ENCODE measurements around the gene ENO1.
A peak's percentile ranks its signal among the peaks of the same experiment; 100 is the strongest.
"Not testable (repeated sequence)": the region's sequence is repeated elsewhere in the genome, so short reads cannot be mapped to it uniquely, and the experiment has no call there.

Gene ENO1

DNA sequence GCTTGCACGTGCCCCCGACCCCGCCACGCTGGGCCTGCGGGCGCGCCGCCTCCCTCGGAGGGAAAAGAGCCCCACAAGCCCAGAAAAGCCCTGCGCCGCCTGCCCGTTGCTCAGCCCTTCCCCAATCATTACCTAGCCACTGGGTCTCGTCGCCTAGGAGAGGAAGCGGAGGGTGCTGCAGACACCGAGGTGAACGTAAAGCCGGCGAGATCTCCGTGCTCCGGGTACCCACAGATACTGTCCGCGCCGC, at the start of gene ENO1:
ENO1 (minus strand) TSS at position 239 of the 250 bp plus-strand sequence. CDS start 3,778 bp downstream, outside the sequence.
- no peak for DNase-seq

DNA sequence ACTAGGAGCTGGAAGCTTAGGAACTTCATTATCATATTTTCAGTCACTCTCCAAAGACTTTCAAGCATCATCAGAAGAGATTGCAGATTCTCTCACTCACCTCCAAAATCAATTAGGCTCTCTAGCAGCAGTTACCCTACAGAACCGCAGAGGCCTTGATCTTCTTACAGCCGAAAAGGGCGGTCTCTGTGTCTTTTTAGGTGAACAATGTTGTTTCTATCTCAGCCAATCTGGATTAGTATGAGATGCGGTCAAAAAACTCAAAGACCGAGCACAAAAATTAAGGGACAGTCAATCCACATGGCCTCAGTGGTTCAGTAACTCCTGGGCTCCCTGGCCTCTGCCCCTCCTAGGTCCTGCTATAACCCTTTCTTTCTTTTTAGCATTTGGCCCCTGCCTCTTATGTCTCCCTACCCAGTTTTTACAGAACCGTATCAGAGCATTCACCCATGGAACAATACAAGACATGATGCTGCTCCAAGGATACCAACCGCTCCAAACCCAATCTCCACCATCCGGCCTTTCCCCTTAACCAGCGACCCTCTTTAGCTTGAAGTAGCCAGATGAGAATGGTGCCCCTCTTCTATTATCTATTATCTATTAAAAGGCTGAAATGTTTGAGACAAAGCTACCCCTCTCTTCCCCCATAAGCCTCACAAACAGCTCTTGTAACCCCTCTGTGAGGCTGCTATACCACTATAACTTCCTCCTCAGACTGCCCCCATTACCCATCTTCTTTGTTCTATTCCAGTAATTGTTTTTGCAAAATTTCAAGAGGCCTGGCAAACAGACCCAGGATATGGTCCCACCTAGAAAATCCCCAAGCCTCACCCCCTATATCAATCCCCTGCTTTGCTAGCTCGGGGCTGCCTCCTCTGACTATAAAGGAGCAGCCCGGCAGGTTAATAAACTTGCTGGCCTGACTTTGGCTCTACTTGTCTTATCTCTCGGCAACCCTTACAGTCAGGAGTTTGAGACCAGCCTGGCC, 48.5 kb upstream of the ENO1 start:
- no peak for DNase-seq

DNA sequence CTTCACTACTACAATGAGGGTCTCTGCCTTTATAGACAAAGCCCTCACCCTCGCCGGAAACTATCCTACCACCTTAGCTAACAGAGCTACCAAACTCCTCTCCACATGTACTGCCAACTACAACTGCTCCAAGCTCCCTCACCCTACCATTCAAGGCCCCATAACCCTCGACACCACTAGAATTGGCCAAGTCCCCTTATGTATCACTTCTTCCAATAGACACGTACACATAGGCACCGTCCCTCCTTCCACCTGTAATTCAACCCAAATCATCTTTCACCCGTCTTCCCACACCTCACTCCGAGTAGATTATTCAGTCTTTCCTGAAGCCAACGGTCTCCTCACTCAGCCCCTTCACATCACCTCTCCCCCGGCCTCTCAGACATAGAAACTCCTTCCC, 47.5 kb upstream of the ENO1 start:
- no peak for DNase-seq

DNA sequence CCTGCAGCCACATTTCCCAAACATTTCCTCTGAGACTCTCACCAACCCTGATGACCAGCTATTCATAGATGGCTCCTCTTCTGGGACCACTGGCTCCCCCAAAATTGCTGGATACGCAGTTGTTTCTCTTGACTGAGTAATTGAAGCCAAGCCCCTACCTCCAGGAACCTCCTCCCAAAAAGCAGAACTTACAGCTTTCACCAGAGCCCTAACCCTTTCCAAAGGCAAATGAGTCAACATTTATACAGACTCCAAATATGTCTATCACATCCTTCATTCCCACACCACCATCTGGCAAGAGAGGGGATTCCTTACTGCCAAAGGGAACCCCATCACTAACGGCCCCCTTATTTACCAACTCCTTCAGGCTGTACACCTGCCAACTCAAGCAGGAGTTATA, 46.9 kb upstream of the ENO1 start:
- DNase-seq = no peak

DNA sequence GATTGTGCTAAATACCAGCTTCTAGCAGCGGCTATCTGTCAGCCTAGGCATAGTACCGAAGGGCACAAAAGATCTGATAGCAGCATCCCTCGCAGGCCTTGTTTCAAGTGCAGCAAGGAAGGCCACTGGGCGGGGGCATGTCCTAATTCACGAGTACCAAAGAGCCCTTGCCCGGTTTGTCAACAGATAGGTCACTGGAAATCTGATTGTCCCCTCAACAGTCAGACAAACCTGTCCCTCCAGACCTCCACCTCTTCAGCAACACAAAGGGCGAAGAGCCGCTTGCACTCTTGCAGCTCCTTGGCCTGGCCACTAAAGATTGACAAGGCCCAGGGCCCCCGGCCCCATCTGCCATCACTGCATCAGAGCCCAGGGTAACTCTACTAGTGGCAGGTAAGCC, 44.5 kb upstream of the ENO1 start:
- DNase-seq = no peak

DNA sequence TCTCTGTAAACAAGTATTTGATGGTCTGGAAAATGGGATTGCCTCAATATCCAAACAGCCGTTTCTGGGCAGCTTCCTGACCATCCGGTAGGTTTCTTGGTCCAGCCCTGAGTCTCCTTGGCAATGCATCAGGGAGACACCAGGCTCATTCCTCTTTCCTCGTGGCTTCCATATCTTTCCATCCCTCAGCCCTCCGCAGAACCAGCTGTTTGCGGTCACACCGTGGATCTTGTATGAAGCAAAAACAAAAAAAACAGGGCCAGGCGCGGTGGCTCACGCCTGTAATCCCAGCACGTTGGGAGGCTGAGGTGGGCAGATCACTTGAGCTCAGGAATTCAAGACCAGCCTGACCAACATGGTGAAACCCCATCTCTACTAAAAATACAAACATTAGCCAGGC, 39.0 kb upstream of the ENO1 start:
- not testable (repeated sequence) for DNase-seq

DNA sequence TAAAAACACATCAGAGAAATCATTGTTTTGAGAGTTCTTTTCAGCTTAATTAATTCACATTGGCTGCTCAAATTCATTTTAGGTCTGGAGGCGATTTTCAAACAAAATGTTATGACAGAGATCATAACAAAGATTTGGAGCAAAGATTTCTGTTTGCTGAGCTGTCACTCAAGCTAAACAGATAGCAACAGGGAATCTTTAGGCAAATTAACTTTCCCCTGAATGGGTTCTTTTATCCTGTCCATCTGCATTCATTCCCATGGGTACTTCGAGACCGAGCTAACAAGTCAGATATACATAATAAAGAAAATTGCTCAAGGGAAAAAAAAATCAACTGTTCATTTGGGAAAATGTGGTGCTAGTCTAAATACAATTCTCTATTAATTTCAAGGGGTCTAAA, 37.0 kb upstream of the ENO1 start:
- no peak for DNase-seq

DNA sequence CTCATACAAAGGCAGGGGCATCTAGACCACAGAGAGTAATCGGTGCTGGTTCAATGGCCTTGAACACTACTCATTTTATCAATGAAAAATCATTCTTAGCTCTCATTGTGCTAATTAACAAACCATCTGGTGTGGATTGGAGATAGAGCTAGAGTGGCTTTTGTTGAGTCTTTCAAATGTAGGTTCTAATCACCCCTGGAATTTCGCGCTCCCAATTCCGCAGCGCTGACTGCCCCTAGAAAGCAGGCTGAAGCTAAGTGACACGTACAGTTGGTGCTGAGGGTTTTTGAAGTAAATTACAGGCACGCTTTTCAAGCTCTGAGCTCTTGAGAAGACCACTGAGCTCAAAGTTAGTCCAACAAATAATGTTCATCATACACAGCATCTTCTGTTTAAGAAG, 36.0 kb upstream of the ENO1 start:
- no peak for DNase-seq

DNA sequence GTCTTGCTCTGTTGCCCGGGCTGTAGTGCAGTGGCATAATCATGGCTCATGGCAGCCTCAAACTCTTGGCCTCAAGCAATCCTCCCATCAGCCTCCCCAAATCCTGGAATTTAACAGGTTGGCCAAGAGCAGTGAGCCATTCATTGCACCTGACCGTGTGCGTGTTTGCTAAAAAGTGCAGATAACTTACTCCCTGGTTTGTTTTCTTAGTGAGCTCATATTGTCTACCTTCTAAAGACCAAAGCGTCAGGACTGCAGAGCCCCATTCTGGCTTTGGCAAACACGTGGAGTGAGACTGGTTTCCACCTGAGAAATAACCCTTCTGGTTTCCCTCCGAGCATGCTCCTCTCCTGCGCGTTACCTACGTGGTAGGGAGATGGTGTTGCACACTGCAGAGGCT, 35.0 kb upstream of the ENO1 start:
- DNase-seq = no peak

DNA sequence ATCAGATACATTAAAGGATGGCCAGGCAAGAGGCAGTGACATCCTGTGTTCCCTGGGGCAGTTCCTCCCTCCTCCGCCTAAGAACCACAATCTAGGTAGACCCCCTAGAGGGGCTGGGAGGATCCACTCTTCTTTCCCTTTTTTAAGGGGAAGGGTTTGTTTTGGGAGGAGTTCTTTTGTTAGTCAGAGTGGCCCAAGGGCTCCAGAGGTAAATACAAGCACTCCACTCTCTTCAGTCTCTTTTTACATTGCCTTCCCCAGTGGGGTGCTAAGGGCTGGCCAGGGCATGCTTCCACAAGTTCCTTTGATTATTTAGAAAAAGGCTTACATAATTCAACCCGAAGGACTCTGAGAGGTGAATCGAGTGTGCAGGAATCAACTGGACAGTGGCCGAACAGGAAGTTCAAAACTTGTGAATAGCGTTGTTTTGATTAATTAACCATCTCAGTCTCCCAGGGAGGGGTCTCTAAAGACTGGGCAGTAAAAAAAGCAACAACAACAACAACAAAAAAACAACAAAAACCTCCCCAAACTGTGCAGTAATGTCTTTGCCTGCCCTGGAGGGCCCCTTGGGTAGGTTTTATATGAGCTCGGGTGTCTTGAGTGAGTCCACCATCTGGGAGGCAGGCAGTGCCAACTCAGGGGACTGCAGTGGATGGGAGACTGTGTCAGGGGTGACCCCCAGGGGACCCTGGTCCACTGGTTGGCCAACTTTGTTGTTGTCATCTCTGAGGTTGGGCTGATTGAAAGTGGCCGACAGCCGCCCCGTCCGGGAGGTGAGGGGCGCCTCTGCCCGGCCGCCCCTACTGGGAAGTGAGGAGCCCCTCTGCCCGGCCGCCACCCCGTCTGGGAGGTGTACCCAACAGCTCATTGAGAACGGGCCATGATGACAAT, 33.2 kb upstream of the ENO1 start:
- DNase-seq = peak; percentile 79

DNA sequence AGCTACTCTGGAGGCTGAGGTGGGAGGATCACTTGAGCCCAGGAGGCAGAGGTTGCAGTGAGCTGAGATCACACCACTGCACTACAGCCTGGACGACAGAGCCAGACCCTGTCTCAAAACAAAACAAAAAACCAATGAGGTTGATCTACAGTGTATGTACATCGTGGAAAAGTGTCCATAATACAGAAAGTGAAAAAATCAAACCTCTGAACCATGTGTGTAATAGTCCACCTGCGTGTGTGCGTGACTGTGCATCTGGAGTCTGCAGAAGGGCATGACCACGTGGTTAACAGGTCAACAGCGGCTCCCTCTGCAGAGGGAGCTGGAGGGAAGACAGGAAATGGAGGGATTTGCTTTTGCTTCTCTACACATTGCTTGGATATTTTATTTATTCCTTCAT, 32.4 kb upstream of the ENO1 start:
- peak; percentile 69 for DNase-seq

DNA sequence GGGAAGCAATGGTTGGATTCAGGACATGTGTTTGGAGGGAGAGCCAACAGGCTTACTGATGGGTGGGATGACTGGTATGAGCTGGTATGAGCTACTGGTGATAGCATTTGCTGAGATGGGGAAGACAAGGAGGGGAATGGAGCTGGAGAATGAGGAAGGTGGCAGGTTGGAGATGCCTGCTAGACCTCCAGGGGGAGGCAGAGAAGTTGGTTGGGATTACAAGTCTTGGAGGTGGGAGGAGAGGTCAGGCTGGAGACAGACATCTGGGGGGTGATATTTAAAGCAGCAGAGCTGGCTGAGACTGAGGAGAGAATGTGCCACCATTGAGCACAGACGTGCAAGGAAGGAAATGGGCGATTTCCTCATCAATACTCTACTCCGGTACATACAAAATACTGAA, 31.8 kb upstream of the ENO1 start:
- no peak for DNase-seq

DNA sequence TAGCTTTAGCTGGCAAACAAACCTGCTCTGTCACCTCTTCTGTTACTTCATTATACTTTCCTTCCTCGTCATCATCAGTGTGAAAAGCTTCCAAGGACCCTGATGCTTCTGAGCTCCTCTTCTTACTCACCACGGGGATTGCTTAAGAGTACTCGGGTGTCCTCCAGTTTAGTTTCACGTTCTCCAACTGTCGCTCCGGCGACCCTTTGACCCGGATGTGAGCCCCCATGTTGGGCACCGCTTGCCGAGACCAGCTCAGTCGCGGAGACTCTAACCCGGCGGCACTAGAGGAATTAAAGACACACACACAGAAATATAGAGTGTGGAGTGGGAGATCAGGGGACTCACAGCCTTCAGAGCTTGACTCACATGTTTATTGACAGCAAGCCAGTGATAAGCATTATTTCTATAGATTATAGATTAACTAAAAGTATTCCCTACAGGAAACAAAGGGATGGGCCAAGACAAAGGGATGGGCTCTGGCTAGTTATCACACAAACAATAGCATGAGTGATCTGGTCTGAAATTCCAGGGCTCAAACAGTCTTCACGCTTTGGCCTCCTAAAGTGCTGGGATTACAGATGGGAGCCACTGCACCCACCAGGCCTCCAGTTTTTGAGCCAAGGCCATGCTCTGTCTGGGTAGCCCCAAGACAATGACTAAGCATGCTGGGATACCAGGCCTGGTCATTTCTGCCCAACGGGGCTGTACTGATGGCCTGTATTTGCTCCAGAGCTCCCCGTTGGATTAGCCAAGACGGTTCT, 30.1 kb upstream of the ENO1 start:
- DNase-seq = no peak

DNA sequence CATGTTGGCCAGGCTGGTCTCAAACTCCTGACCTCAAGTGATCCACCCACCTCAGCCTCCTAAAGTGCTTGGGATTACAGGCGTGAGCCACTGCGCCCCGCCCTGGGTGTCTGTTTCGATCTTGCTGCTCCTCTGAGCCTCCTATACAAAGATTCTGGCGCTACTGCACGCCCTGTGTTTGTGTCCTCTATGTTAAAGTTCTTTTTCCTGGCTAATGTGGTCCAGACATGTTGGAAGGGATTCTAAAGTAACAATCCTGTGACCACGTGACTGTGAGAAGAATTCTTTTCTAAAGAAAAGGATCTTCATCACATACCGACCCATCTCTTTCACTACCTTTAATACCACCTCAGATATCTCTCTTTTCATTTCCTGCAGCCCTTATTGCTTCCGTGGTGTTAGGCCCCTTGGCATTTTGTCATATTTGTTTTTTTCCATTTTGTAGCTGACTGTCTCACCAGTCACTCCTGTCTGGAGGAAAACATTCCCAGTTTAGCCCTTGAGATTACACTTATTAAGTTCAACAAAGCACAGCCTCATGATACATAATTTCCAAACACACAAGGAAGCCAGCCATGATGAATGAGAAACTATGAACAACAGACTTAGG, 27.2 kb upstream of the ENO1 start:
- no peak for DNase-seq

DNA sequence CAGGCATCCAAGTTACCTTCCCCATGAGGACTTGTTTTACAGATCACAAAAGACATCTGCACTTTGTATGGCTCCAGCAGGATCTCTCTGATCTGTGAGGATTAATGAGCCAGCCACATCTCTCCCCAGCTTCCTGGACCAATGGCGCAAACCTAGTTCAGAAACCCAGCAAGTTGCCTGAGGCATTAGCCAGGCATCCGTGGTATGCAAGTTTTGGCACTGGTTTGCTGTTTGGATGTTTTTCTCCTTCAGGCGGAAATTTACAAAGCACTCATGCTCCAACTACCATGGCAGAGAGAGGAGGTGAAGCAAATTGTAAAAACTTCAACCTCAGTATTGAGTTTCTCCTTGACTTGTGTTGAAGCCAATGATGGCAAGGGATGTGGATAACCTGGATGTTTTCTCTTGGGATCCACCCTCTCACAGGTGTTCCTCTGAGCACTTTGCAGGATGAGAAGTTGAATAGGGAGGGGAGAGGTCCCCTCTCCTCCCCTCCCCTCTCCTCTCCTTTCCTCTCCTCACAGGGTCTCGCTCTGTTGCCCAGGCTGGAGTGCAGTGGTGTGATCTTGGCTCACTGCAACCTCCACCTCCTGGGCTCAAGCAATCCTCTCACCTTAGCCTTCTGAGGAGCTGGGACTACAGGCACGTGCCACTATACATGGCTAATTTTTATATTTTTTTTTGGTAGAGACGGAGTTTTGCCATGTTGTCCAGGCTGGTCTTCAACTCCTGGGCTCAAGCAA, 25.6 kb upstream of the ENO1 start:
- DNase-seq = no peak

DNA sequence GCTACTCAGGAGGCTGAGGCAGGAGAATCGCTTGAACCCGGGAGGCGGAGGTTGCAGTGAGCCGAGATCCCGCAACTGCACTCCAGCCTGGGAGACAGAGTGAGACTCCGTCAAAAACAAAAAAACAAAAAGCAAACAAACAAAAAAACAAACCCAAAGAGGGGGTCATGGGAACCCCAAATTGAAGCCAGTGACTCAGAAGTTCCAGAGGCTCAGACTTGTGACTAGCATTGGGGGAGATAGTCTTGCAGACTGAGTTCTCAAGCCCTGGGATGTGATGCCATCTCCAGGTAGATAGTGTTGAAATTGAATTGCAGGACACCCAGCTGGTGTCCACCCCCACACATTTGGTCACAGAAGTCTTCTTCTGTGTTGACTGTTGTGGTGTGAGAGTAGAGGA, 24.9 kb upstream of the ENO1 start:
- DNase-seq = no peak

DNA sequence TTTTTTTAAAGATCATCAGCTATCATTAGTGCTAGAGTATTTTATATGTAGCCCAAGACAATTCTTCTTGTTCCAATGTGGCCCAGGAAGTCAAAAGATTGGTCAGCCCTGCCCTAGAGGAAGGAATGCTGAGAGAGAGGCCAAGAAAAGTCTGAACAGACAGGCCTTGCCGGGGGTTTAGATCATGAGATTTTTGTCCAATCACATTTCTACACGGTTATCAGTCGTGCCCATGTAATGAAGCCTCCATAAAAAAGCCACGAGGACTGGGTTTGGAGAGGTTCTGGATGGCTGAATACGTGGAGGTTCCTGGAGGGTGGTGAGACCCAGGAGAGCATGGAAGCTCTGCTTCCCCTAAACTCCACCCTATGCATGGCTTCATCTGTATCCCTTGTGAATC, 24.3 kb upstream of the ENO1 start:
- no peak for DNase-seq

DNA sequence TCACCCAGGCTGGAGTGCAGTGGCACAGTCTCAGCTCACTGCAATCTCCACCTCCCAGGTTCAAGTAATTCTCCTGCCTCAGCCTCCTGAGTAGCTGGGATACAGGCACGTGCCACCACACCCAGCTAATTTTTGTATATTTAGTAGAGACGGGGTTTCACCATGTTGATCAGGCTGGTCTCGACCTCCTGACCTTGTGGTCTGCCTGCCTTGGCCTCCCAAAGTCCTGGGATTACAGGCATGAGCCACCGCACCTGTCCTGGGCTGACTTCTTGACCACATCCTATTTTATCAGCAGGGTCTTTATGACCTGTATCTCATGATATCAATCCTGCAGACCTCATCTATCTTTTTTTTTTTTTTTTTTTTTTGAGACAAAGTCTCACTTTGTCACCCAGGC, 22.2 kb upstream of the ENO1 start:
- DNase-seq = not testable (repeated sequence)

DNA sequence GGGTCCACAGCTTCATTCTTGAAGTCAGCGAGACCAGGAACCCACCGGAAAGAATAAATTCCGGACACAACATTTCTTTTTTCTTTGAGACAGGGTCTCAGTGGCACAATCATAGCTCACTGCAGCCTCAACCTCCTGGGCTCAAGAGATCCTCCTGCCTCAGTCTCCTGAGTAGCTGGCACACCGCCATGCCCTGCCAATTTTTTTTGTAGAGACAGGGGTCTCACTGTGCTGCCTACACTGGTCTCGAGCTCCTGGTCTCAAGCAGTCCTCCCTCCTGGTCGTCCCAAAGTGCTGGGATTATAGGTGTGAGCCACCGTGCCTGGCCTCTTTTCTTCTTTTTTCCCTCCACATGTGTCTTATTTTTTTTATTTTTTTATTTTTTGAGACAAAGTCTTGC, 20.6 kb upstream of the ENO1 start:
- no peak for DNase-seq

DNA sequence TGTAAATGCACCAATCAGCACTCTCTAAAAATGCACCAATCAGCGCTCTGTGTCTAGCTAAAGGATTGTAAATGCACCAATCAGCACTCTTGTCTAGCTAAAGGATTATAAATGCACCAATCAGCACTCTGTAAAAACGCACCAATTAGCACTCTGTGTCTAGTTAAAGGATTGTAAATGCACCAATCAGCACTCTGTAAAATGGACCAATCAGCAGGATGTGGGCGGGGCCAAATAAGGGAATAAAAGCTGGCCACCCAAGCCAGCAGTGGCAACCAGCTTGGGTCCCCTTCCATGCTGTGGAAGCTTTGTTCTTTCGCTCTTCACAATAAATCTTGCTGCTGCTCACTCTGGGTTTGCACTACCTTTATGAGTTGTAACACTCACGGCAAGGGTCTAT, 19.9 kb upstream of the ENO1 start:
- not testable (repeated sequence) for DNase-seq

DNA sequence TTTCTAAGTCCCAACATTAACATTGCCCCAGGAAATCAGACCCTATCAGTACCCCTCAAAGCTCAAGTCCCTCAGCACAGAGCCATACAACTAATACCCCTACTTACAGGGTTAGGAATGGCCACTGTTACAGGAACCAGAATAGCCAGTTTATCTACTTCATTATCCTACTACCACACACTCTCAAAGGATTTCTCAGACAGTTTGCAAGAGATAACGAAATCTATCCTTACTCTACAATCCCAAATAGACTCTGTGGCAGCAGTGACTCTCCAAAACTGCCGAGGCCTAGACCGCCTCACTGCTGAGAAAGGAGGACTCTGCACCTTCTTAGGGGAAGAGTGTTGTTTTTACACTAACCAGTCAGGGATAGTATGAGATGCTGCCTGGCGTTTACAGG, 19.0 kb upstream of the ENO1 start:
- not testable (repeated sequence) for DNase-seq

DNA sequence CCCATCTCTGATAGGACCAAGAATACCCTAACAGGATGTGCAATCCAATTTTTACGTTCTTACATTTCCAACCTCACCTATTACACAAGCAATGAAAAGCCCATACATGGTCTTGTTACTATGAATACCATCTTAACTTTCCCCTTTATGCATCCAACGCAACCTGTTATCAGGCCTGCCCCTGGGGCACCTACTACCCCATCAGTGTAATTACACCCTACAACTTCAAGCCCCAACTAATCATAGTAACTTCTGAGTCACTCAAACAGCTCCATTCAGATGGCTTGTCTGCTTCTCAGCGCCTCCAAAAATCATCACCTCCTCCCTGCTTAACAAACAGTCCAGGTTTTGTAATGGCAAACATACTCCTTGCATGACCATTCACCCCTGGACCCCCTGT, 18.3 kb upstream of the ENO1 start:
- DNase-seq = not testable (repeated sequence)
